Hepatocyte (in vitro differentiated cells): ENCODE data around the gene IGFBP6. TPM values are rescaled to one million over a fixed set of nuclear protein-coding genes. Genes with fewer than 3 reads are reported as not detected.
"Not testable (repeated sequence)": the region's sequence is repeated elsewhere in the genome, so short reads cannot be mapped to it uniquely, and the experiment has no call there.

ENCODE experiments used
- DNase-seq: peaks from one replicate; pipeline ENCODE4 v3.0.0-alpha.2; 2016; ENCODE audit warnings: low spot score
- H2AFZ ChIP-seq: fragments of 200-600 bp; sonication (generic); 2 replicates; pipeline ENCODE4 v1.6.0; 2016; ENCODE audit warnings: antibody characterized with exemption, mild to moderate bottlenecking
- H3K27ac ChIP-seq: fragments of 200-600 bp; sonication (generic); 2 replicates; pipeline ENCODE4 v1.5.1; 2016; ENCODE audit warnings: mild to moderate bottlenecking
- H3K27me3 ChIP-seq: fragments of 200-600 bp; sonication (generic); 2 replicates; pipeline ENCODE4 v1.6.1; 2016
- H3K36me3 ChIP-seq: fragments of 200-600 bp; sonication (generic); replicated peaks from 2 replicates; pipeline ENCODE4 v1.5.1; 2016; ENCODE audit warnings: low read depth; ENCODE audit not compliant: insufficient read depth
- H3K4me1 ChIP-seq: fragments of 200-600 bp; sonication (generic); 2 replicates; pipeline ENCODE4 v1.5.1; 2016; ENCODE audit warnings: mild to moderate bottlenecking, moderate library complexity; ENCODE audit not compliant: insufficient read depth
- H3K4me2 ChIP-seq: fragments of 200-600 bp; sonication (generic); 2 replicates; pipeline ENCODE4 v1.6.0; 2016
- H3K4me3 ChIP-seq: fragments of 200-600 bp; sonication (generic); 2 replicates; pipeline ENCODE4 v1.5.1; 2016; ENCODE audit warnings: mild to moderate bottlenecking
- H3K79me2 ChIP-seq: fragments of 200-600 bp; sonication (generic); 2 replicates; pipeline ENCODE4 v1.6.0; 2017; ENCODE audit warnings: mild to moderate bottlenecking
- H3K9me2 ChIP-seq: fragments of 200-600 bp; sonication (generic); replicated peaks from 2 replicates; pipeline ENCODE4 v1.6.0; 2017; ENCODE audit warnings: mild to moderate bottlenecking; ENCODE audit not compliant: insufficient read depth
- H3K9me3 ChIP-seq: fragments of 200-600 bp; sonication (generic); 2 replicates; pipeline ENCODE4 v1.5.1; 2016; ENCODE audit warnings: low read depth, mild to moderate bottlenecking
- H4K20me1 ChIP-seq: fragments of 200-600 bp; sonication (generic); 2 replicates; pipeline ENCODE4 v1.6.0; 2016; ENCODE audit warnings: mild to moderate bottlenecking; ENCODE audit not compliant: insufficient read depth, poor library complexity, severe bottlenecking
- CTCF ChIP-seq: fragments of 200-600 bp; sonication (generic); IDR thresholded peaks from 2 replicates; pipeline ENCODE4 v1.5.1; 2016; ENCODE audit warnings: antibody characterized with exemption, mild to moderate bottlenecking; ENCODE audit not compliant: poor library complexity
- EZH2 ChIP-seq: fragments of 200-600 bp; sonication (generic); IDR thresholded peaks from 2 replicates; pipeline ENCODE4 v1.6.1; 2016; ENCODE audit warnings: antibody characterized with exemption, mild to moderate bottlenecking, borderline replicate concordance
- EZH2phosphoT487 ChIP-seq: fragments of 200-600 bp; sonication (generic); IDR thresholded peaks from one replicate; pipeline ENCODE4 v1.6.1; 2018; ENCODE audit warnings: antibody characterized with exemption, mild to moderate bottlenecking, low read depth, moderate library complexity; ENCODE audit not compliant: unreplicated experiment, severe bottlenecking
- WGBS: methylation state at CpG from one replicate; pipeline ENCODE4 v1.1.6; 2016; ENCODE audit warnings: low lambda C conversion rate; ENCODE audit errors: missing lambda C conversion rate; 5-methylcytosine and 5-hydroxymethylcytosine counted together
- polyA plus RNA-seq: library from polyadenylated mRNA; unstranded; fragments of >200 nt; fragmentation: Nextera tagmentation; extraction: Ambion mirVana; gene quantifications from 2 replicates; pipeline ENCODE4 v1.2.1, GENCODE V29; 2016
- total RNA-seq: library from RNA; depleted of rRNA; stranded (reverse); fragments of >200 nt; gene quantifications from 2 replicates; pipeline ENCODE4 v1.2.3, GENCODE V29; 2014

The IGFBP6 gene
- total and polyA plus RNA-seq, 2 experiments from 2014 or later = 25.1 to 86.0 TPM

GRCh38 chr12:53093777-53094393, 3.6 kb upstream of the IGFBP6 start:
- Histone ChIP-seq H3K27me3 (no peaks in the 10 kb centered on the region), H3K4me3 (no peak overlapping the region), H3K9me2 (no peaks in the 10 kb centered on the region), H4K20me1 (no peaks in the 10 kb centered on the region), H3K9me3 (no peaks in the 10 kb centered on the region), H3K79me2 (no peaks in the 10 kb centered on the region), H3K4me2 (no peak overlapping the region), H3K27ac (peak overlapping the region; percentile 75), H3K36me3 (no peaks in the 10 kb centered on the region), H2AFZ (no peak overlapping the region), H3K4me1 (peaks cover 25% of the 10 kb centered on the region)
- DNase-seq = no peak
- 59% methylated on average over 6 of the region's 6 CpGs for WGBS
- TF ChIP-seq EZH2 (no peak), EZH2phosphoT487 (no peak), CTCF (no peak)

- H2AFZ ChIP-seq = no peak overlapping the region
- no peaks in the 10 kb centered on the region for H4K20me1 ChIP-seq
- WGBS = 78% methylated on average over 6 of the region's 6 CpGs
- no peaks in the 10 kb centered on the region for H3K27me3 ChIP-seq
- H3K4me1 ChIP-seq = peaks cover 30% of the 10 kb centered on the region
- no peaks in the 10 kb centered on the region for H3K79me2 ChIP-seq
- peak overlapping the region; percentile 75 for H3K27ac ChIP-seq
- no peak overlapping the region for H3K4me2 ChIP-seq
- DNase-seq = no peak
- no peaks in the 10 kb centered on the region for H3K9me3 ChIP-seq
- TF ChIP-seq CTCF = no peak
- no peak for TF ChIP-seq EZH2phosphoT487
- TF ChIP-seq EZH2 = no peak
- no peak overlapping the region for H3K4me3 ChIP-seq
- no peaks in the 10 kb centered on the region for H3K9me2 ChIP-seq
- H3K36me3 ChIP-seq = no peaks in the 10 kb centered on the region
These were observed 3.1 kb upstream of the IGFBP6 start for GRCh38 chr12:53094394-53094787.

GRCh38 chr12:53094796-53095595, 2.5 kb upstream of the IGFBP6 start:
- peaks cover 30% of the 10 kb centered on the region for H3K4me1 ChIP-seq
- H3K9me2 ChIP-seq, H3K27me3 ChIP-seq, DNase-seq, H3K36me3 ChIP-seq, H4K20me1 ChIP-seq, H3K4me3 ChIP-seq, H2AFZ ChIP-seq, H3K4me2 ChIP-seq, H3K79me2 ChIP-seq, H3K27ac ChIP-seq, H3K9me3 ChIP-seq: not testable (repeated sequence)
- WGBS = 94% methylated on average over 5 of the region's 5 CpGs

- not testable (repeated sequence) for DNase-seq, H2AFZ ChIP-seq, H3K4me2 ChIP-seq, H3K36me3 ChIP-seq, H3K79me2 ChIP-seq, H3K9me2 ChIP-seq, H3K9me3 ChIP-seq, H3K4me3 ChIP-seq, H4K20me1 ChIP-seq, H3K27me3 ChIP-seq
- Histone ChIP-seq H3K4me1 (peaks cover 30% of the 10 kb centered on the region), H3K27ac (peak overlapping the region; percentile 88)
- 100% methylated on average over 3 of the region's 3 CpGs for WGBS
These were observed 1.9 kb upstream of the IGFBP6 start for GRCh38 chr12:53095596-53095895.
